Right lung (tissue), 10 donors: ENCODE data around the gene DSCAM. TPM values are rescaled to one million over a fixed set of nuclear protein-coding genes. Genes with fewer than 3 reads are reported as not detected.
"Not testable (repeated sequence)": the region's sequence is repeated elsewhere in the genome, so short reads cannot be mapped to it uniquely, and the experiment has no call there.

Source experiments
- DNase-seq, 2 donors: peaks; one replicate each; pipeline ENCODE4 v3.0.0-alpha.2; 2013
- long read RNA-seq, 8 donors: transcript quantifications; one replicate each; lab custom pipeline, GENCODE V29; 2026
- polyA plus RNA-seq, 5 donors: library from polyadenylated mRNA; unstranded; fragments of 120-200 nt; gene quantifications; one replicate each; pipeline versions ENCODE4 v1.2.1 to v1.2.3, GENCODE V29; 2013; ENCODE audit warnings: inconsistent platforms in 1 of 5, low replicate concordance in 1 of 5; ENCODE audit not compliant: insufficient read length in 5 of 5, insufficient read depth in 1 of 5

The DSCAM gene
- under 1 TPM; 0.03 to 0.23 (median 0.10) TPM for polyA plus RNA-seq
- long read RNA-seq, donor 1, result 0 reads
- long read RNA-seq, donor 2, result 0 reads
- long read RNA-seq, donor 3, result 0 reads
- long read RNA-seq, donor 4, result 0 reads
- long read RNA-seq, donor 5, result 0 reads
- long read RNA-seq, donor 6, result 0 reads
- long read RNA-seq, donor 7, result 0 reads
- long read RNA-seq, donor 8, result 0 reads

- no peak for DNase-seq
Measured at GRCh38 chr21:40846587-40847411, at the start of gene DSCAM. Gene DSCAM, minus strand, starts transcription at chr21:40847158. Its CDS starts 497 bp downstream, at chr21:40846661.

GRCh38 chr21:40895697-40896096 is 48.7 kb upstream of the DSCAM start:
- DNase-seq, result not testable (repeated sequence)

- DNase-seq, result no peak
Measured at GRCh38 chr21:40886931-40887330, 40.0 kb upstream of the DSCAM start.

GRCh38 chr21:40886006-40886405 is 39.0 kb upstream of the DSCAM start:
- DNase-seq, result no peak

GRCh38 chr21:40882192-40882915 is 35.4 kb upstream of the DSCAM start:
- no peak for DNase-seq

- no peak for DNase-seq
Measured at GRCh38 chr21:40881767-40882166, 34.8 kb upstream of the DSCAM start.

- DNase-seq, result no peak
Measured at GRCh38 chr21:40871099-40871498, 24.1 kb upstream of the DSCAM start.

GRCh38 chr21:40863839-40864238 is 16.9 kb upstream of the DSCAM start:
- DNase-seq, result no peak

GRCh38 chr21:40858517-40858916 is 11.6 kb upstream of the DSCAM start:
- no peak for DNase-seq

GRCh38 chr21:40853956-40854688 is 7.2 kb upstream of the DSCAM start:
- DNase-seq, result no peak

GRCh38 chr21:40852563-40852962 is 5.6 kb upstream of the DSCAM start:
- no peak for DNase-seq

GRCh38 chr21:40851749-40852148 is 4.8 kb upstream of the DSCAM start:
- no peak for DNase-seq

GRCh38 chr21:40850071-40850470 is 3.1 kb upstream of the DSCAM start:
- DNase-seq, result no peak

- DNase-seq, result no peak
Measured at GRCh38 chr21:40847951-40848350, 993 bp upstream of the DSCAM start.

GRCh38 chr21:40846103-40846502 is 855 bp downstream of the DSCAM start:
- DNase-seq, result no peak

GRCh38 chr21:40845441-40845995 is 1.4 kb downstream of the DSCAM start:
- no peak for DNase-seq

- DNase-seq, result no peak
Measured at GRCh38 chr21:40844935-40845334, 2.0 kb downstream of the DSCAM start.

GRCh38 chr21:40842197-40842552 is 4.8 kb downstream of the DSCAM start:
- no peak for DNase-seq

- peak; percentile 47 to 49 for DNase-seq
Measured at GRCh38 chr21:40841524-40842196, 5.3 kb downstream of the DSCAM start.

- DNase-seq, result no peak
Measured at GRCh38 chr21:40840401-40841125, 6.4 kb downstream of the DSCAM start.
